ENCODE results near the gene RTCA. TPM values are rescaled to one million over a fixed set of nuclear protein-coding genes. Genes with fewer than 3 reads are reported as not detected.

Gene RTCA
- total RNA-seq, 4 donors from 2014 or later: 27.9 to 33.5 (median 30.7) TPM

- TF ChIP-seq CTCF (IDR thresholded peaks at IDR 0.05; ENCODE audit: low read depth): no peak
Measured at GRCh38 chr1:100309863-100310262, 43.8 kb downstream of the RTCA start.

- no peak for TF ChIP-seq CTCF (IDR thresholded peaks at IDR 0.05; ENCODE audit: low read depth)
Measured at GRCh38 chr1:100313382-100313781, 47.4 kb downstream of the RTCA start.

GRCh38 chr1:100316622-100317021 lies 50.6 kb downstream of the RTCA start:
- no peak for TF ChIP-seq CTCF (IDR thresholded peaks at IDR 0.05; ENCODE audit: low read depth)

- no peak for TF ChIP-seq CTCF (IDR thresholded peaks at IDR 0.05; ENCODE audit: low read depth)
Measured at GRCh38 chr1:100320311-100321099, 54.5 kb downstream of the RTCA start.

GRCh38 chr1:100321100-100321493 lies 55.1 kb downstream of the RTCA start:
- TF ChIP-seq CTCF (IDR thresholded peaks at IDR 0.05; ENCODE audit: low read depth): no peak

GRCh38 chr1:100321506-100321905 lies 55.5 kb downstream of the RTCA start:
- no peak for TF ChIP-seq CTCF (IDR thresholded peaks at IDR 0.05; ENCODE audit: low read depth)

GRCh38 chr1:100322436-100323211 lies 56.6 kb downstream of the RTCA start:
- TF ChIP-seq CTCF (IDR thresholded peaks at IDR 0.05; ENCODE audit: low read depth): no peak

All from subcutaneous adipose tissue (tissue), 4 donors.